GM11168 (cell line): ENCODE measurements around the gene KIF9.
"Not testable (repeated sequence)": the region's sequence is repeated elsewhere in the genome, so short reads cannot be mapped to it uniquely, and the experiment has no call there.

Experiments used
- in situ Hi-C: fragments of 300-500 bp; cut with MboI; formaldehyde crosslinking; loops from one replicate; pipeline ENCODE4 v1.12.0; 2022; ENCODE audit warnings: low sequenced_read_pairs; ENCODE audit not compliant: unreplicated experiment

Gene KIF9

GRCh38 chr3:47251689-47252088 lies 30.9 kb downstream of the KIF9 start:
- in situ Hi-C loops: no loop called here

- in situ Hi-C loops: not testable (repeated sequence)
These were observed 31.5 kb downstream of the KIF9 start for GRCh38 chr3:47251085-47251484.

DNA sequence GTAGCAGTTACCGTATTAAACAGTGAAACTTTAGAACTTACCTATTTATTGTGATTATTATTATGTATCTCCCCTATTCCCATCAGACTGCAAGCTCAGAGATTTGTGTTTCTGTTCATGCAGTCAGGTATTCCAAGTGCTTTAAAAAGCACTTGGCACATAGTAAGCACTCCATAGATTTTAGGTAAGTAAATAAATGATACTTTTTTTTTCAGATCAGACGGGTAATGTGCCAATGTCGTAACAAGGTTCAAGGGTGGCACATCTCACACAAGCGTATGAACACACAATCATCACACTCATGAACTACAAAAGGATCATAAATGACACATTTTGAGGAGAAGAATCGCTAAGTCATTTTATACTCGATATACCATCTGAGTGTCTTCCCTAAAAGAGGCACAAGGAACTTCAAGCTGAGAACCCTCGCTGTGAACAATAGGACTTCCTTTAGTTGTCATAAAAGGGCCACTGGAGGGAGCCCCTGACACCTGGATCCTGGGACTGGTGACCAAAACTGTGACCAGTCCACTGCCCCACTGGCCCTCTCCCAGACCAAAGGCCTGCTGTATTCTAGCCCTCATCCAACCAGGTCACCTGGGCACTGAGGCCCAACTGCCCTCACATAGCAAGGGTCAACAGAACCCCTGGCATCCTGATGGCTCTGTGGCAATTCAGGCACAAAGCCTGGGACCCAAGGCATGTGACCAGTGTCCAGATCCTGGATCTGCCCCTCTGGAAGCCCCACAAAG lies 32.1 kb downstream of the KIF9 start:
- in situ Hi-C loops: no loop called here

DNA sequence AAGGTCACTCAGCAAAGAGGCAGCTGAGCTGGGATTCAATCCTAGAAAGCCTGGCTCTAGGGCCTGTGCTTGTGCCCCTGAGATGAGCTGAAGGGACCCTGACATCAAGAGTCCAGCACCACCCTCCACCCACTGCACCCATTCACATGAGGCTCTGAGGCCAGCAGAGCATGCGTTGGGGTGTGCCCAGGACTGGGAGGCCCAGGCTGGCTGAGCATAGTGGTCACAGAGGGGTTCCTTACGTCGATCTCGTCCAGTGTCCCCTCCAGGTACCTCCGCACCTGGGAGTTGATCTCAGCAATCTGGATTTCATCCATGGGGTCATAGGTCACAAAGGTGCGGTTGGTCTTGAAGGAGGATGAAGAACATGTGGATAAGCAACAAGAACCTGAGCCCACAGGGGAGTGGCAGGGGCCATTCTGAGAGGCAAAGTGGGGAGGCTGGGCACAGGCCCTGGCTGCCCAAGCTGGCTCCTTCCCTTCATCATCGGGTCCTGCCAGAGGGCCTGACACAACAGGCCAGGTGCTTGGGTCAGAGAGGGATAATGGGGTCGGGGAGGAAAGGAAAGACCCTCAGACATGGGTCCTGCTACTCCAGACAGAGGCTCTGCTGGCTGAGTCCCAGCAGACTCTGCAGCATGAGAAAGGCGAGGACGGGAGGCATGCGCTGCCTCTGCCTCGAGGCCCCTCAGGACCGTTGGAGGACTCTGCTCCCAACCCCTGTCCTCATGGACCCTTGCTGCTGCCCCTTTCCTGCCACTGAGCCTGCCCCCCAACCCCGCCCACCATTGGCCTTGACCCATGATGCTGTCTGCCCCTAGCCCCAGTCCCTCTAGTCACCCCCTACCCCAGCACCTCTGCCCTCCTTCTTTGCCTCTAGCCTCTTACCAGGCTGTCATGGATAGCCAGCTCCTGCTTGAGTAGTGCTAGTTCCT lies 35.2 kb downstream of the KIF9 start:
- in situ Hi-C loops: no loop called here

DNA sequence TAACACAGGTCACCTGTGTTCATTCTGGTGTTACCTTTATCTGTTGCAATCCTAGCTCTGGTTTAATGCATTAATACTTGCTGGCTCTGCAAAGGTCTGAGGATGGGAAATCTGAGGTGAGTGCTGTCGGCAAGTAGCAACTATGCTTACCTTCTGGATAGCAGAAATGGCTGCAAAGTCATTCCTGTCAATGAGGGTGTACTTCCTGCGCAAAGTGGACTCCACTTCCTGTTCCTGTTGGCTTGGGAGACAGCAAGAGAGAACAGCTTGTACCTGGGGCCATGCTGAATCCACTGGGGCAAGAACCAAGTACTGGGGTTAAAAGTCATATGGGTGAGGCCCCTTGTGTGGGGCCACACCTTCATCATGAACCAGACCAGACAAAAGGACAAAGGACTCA lies 37.3 kb downstream of the KIF9 start:
- in situ Hi-C loops: no loop called here

DNA sequence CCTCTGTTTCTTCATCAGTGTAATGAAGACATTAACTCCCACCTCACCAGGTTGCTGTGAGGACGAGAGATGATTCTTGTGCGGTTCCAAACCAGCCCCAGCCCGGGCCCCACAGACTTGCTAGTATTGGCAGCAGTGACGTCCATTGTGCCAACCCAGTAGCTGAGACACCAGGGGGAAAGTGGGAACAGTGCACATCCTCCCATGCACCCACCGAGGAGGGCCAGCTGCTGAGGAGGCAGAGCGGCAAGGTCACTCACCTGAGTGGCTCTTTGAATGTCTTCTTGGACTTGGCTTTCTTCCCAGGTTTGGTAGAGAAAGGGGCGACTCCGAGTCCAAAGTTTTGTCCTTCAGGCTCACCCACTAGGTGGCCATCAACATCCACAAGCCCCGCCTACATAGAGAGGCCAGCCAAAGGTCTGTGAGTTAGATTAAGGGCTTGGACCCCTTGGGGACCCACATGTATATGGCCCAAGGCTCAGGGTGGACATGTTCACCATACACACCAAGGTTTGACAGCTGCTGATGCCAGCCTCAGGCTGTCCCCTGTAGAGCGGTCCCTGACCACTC lies 38.0 kb downstream of the KIF9 start:
- in situ Hi-C loops: no loop called here

DNA sequence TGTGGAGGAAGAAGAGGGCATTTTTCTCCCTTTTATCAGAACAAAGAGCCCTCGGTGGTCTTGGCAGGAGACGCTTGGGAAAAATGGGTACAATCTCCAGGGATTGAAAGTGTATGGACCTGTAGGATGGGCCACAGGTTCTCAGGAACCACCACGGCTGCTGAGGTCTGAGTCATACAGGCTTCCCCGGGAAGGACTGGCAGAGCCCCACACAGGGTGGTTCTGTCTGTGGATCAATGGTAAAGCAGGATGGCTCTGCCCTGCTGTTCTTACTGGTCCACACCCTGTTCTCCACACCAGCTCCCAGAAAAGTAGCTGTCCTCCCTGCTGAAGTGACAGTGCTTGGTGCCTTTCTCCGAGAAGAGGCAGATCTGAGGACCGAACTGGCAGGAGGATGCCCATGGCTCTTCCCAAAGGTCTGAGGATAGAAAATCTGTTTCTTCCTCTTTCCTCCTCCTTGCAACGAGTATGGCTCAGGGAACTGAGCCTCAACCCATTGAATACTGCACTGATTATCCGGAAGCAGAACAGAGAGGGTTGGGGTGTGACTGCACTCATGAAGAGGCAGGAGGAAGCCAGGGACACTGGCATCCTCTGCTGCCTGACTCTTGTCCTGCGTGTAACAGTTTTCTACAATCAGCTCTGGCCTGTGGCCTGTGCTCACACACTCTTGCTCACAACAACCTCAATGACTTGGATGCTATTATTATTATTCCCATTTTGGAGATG lies 39.0 kb downstream of the KIF9 start:
- in situ Hi-C loops: no loop called here

GRCh38 chr3:47239929-47240328 lies 42.7 kb downstream of the KIF9 start:
- in situ Hi-C loops: no loop called here

GRCh38 chr3:47238017-47238416 lies 44.6 kb downstream of the KIF9 start:
- in situ Hi-C loops: no loop called here

DNA sequence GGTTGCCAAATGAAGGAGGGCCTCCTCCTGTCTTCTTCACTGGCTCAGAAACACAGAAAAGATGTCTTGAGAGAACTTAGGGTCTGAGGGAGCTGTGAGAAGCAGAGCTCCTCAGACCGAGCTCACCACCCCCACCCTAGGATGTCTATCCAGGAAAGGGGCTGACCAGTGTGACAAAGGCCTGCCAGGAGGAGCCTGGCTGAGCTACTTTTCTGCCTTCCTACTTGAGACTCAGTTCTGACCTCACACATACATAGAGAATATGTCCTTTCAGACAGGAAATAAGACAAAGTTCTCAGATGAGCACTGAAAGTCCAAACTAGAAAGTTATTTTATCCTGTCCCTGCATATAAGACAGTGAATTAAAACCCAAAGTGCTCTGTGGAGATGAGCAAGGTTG lies 54.5 kb downstream of the KIF9 start:
- in situ Hi-C loops: no loop called here

DNA sequence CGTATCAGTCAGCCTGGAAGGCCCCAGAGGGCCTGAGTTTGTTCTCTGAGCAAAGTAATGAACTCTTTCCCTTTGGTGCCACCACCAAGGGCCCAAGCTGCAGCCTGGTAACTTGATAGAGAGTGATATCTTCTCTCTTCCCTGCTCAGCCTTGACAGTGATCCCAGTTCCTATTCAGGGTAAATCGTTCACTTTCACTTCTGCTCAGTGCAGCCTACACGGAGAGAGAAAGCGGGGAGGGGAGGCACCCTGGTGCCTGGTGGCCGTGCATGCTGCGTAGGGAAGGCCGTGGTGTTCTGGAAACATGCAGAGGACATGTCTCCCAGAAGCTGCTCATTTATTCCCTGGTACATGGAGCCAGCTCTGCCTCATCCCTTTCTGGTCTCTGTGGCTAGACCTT lies 54.9 kb downstream of the KIF9 start:
- in situ Hi-C loops: no loop called here

- in situ Hi-C loops: no loop called here
These were observed 57.2 kb downstream of the KIF9 start for GRCh38 chr3:47225310-47225906.

- in situ Hi-C loops: no loop called here
These were observed 58.8 kb downstream of the KIF9 start for GRCh38 chr3:47223755-47224154.

DNA sequence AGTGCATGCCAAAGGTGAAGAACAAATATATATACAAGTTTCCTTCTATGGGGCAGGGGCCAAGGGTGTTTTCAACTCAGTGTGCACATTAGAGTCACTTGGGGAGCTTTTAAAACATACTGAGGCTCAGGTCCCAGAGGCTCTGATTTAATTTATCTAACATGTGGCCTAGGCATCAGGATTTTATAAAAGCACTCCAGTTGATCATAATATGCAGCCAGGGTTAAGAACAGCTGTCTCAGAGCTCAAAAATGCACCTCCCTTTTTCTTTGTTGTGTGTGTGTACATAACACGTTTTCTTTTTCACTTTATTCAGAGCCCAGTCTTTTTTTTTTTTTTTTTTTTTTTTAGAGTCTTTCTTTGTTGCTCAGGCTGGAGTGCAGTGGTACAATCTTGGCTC lies 60.8 kb downstream of the KIF9 start:
- in situ Hi-C loops: no loop called here

- in situ Hi-C loops: no loop called here
These were observed 71.7 kb downstream of the KIF9 start for GRCh38 chr3:47210863-47211405.

DNA sequence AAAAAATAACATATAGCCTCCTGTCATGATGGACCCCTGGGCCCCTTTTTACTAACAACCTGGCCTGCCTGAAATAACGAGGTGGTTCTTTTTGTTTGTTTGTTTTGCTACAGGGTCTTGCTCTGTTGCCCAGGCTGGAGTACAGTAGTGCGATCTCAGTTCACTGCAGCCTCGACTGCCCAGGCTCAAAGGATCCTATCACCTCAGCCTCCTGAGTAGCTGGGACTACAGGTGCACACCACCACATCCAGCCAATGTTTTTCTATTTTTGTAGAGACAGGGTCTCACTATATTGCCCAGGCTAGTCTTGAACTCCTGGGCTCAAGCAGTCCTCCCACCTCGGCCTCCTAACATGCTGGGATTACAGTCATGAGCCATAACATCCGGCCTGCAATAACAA lies 76.6 kb downstream of the KIF9 start:
- in situ Hi-C loops: not testable (repeated sequence)

DNA sequence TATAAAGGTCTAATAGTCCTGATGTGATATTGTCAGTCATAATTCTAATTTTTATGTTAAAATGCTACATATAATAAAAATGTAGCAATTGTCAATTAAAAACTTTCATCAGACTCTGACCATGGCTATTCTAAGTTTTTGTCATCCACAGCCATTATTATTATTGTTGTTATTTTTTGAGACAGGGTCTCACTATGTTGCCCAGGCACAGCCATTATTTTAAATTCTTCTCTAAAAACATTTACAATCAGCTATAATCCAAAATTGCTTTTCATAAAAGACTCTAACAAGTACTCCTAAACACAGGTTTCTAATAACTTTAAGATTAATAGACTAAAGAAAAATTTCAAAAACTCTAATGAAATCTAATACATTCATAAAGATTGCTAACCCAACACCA lies 77.7 kb downstream of the KIF9 start:
- in situ Hi-C loops: no loop called here

DNA sequence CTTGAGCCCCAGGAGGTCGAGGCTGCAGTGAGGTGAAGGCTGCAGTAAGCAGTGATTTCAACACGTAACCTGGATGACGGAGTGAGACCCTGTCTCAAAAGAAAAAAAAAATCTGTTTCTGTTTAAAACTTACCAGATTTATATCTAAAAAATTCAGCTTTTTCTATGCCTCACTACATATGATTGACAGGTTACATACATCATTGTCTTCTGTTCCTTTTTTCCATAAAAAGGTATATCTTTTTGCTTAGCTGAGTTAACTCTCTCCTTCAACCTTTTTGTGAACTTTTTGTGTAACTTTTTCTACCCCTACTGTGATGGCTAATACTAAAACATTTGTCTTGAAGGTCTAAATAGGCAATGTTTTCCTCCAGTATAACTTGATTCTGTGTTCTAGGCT lies 80.1 kb downstream of the KIF9 start:
- in situ Hi-C loops: no loop called here

- in situ Hi-C loops: no loop called here
These were observed 85.3 kb downstream of the KIF9 start for GRCh38 chr3:47197287-47197686.

GRCh38 chr3:47194994-47195393 lies 87.6 kb downstream of the KIF9 start:
- in situ Hi-C loops: no loop called here
